Inferior parietal cortex (tissue), 1 donor: ENCODE measurements around the gene PFN3.

Source experiments
- DNase-seq: peaks from one replicate; pipeline ENCODE4 v3.0.0-alpha.2; 2016; ENCODE audit errors: extremely low spot score

The PFN3 gene

GRCh38 chr5:177372910-177373309 is 27.6 kb downstream of the PFN3 start:
- DNase-seq: no peak

- no peak for DNase-seq
Observed at GRCh38 chr5:177372034-177372896, 28.2 kb downstream of the PFN3 start.

DNA sequence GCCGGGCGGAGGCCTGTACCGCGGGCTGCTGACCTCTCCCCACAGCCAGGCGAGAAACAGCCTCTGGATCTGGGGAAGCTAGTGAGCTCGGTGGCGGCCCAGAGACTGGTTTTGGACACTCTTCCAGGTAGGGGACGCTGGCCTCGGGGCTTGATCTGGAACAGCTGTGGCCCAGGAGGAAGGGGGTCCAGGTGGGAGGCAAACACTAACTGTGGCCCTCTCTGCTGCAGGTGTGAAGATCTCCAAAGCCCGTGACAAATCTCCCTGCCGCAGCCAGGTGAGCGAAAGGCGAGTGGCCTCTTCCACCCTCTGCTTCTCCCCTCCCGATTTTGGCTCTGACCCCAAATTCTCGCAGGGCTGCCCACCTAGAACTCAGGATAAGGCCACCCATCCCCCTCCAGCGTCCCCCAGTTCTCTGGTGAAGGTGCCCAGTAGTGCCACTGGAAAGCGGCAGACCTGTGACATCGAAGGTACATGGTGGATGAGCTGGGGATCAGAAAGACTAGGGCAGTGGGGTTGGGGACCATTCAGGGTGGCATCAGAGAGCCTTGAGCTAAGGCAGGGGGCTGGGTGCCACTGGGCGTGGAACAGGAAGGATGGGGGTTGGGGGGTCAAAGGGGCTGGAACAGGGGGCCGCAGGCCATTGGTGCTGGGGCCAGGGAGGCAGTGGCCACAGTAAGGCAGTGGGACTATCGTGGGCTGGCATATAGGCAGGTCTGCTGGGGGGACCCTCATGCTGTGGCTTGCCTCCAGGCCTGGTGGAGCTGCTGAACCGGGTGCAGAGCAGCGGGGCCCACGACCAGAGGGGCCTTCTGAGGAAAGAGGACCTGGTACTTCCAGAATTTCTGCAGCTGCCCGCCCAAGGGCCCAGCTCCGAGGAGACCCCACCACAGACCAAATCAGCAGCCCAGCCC is 29.1 kb downstream of the PFN3 start:
- DNase-seq: no peak

GRCh38 chr5:177370488-177371119 is 29.9 kb downstream of the PFN3 start:
- DNase-seq: peak; percentile 66

- no peak for DNase-seq
Observed at GRCh38 chr5:177369645-177370440, 30.6 kb downstream of the PFN3 start.

DNA sequence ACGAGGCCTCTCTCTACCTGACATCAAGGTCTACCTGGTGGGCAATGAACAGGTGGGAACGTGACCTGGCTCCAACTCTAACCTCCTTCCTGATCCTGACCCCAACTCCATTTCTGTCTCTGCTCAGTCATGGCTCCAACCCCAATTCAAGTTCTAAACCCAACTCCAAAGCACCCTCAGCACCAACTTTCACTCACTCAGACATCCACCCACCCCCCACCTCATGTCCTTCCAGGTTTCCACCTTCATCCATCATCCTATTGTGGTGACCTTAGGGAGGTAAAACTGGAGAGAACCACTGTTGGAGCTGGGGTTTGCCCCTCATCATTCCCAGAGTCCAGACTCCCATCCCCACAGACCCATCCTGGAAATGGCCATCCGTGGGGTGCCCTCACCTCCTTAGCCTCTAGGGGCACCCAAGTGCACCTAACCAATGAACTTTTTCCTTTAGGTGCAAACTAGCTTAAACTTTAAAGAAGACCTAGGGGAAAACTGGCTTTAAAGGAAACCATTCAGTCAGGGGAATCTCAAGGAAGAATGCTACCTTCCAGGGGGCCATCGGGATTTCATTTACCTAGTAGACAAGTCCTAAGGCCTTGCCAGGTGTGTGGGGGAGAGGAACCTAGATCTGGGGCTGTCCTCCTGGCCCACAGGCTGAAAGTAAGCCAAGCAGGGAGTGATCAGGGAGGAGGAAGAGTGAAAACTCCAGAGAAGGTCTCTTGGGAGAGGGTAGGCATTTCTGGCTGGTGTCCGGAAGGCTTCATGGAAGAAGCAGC is 31.4 kb downstream of the PFN3 start:
- no peak for DNase-seq

DNA sequence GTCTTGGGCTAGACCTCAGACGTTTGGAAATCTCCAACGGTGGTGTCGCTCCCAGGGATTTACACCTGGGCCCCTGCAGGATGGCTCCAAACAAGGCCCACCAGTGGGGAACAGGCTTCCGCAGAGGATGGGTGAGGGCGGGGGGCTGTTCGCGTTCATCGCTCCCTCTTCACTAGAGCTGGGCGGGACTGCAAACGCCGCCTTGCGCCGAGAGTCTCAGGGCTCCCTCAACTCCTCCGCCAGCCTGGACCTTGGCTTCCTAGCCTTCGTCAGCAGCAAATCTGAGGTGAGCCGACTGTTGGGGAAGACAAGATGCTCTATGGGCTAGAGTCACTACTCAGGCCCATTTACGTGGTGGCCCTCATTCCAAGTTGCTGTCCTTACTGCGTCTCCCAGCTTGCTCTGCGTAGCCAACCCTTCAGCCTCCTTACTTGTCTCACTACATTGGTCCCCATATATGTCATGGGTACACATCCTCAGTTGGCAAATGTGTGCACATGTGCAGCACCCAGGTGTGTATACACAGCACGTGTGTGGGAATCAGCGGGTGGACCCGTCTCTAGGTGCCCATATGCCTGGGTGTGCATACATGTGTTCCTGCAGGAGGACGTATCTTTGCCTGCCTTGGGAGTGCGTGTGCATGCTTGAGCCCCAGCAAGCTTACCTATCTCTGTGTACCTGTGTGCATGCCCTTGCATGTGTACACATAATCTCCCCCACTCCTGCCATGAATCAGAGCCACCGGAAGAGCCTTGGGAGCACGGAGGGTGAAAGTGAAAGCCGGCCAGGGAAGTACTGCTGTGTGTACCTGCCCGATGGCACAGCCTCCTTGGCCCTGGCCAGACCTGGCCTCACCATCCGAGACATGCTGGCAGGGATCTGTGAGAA is 32.2 kb downstream of the PFN3 start:
- DNase-seq: no peak

GRCh38 chr5:177367323-177367848 is 33.1 kb downstream of the PFN3 start:
- DNase-seq: no peak

DNA sequence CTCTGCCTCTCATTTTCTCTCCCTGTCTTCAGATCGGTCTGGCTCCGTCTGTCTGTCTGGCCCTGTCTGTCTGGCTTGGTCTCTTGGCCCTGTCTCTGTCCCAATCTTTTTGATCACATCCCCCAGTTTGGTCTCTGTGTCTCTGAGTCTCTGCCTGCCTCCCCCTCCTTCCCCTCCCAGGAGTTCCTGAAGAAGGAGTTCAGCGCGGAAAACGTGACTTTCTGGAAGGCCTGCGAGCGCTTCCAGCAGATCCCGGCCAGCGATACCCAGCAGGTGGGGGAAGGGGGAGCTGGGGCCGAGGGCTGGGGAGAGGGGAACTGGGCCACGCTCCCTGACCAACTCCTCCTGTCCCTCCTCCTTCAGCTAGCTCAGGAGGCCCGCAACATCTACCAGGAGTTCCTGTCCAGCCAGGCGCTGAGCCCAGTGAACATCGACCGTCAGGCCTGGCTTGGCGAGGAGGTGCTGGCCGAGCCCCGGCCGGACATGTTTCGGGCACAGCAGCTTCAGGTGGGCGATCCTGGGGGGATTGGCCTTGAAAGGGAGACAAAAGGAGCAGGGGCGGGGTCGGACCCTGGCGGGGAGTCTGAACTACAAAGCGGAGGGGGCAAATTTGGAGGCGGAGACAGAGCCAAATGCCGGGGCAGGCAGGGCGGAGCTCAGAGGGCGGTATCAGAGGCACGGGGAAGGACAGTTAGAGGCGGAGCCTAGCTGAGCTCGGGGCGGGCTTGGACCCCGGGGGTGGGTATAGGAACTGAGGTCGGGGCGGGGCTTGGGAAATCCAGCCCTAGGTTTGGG is 33.7 kb downstream of the PFN3 start:
- DNase-seq: no peak

DNA sequence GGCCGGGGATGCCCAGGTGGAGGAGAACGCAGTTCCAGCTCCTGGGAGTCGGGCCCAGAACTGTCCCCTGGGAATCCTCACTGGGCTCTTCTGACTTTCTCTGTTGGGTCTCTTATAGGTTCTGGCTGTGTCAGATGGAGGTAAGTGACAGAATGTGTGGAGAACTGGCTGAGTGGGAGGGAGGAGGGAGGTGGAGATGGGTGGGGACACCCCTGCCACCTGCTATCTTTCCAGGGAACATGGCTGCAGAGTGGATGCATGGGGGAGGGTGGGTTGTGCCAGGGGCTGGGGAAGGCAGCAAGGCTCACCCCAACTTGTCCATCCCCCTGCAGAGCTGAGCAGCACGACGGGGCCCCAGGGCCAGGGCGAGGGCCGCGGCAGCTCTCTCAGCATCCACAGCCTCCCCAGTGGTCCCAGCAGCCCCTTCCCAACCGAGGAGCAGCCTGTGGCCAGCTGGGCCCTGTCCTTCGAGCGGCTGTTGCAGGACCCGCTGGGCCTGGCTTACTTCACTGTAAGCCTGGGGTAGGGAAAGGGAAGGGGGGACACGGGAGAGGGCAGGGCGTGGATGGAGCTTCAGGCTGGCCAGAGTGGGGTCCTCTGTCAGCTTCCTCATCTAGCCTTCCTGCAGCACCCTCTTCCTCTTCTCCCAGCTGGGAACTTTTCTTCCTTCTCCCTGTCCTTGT is 34.5 kb downstream of the PFN3 start:
- DNase-seq: no peak

DNA sequence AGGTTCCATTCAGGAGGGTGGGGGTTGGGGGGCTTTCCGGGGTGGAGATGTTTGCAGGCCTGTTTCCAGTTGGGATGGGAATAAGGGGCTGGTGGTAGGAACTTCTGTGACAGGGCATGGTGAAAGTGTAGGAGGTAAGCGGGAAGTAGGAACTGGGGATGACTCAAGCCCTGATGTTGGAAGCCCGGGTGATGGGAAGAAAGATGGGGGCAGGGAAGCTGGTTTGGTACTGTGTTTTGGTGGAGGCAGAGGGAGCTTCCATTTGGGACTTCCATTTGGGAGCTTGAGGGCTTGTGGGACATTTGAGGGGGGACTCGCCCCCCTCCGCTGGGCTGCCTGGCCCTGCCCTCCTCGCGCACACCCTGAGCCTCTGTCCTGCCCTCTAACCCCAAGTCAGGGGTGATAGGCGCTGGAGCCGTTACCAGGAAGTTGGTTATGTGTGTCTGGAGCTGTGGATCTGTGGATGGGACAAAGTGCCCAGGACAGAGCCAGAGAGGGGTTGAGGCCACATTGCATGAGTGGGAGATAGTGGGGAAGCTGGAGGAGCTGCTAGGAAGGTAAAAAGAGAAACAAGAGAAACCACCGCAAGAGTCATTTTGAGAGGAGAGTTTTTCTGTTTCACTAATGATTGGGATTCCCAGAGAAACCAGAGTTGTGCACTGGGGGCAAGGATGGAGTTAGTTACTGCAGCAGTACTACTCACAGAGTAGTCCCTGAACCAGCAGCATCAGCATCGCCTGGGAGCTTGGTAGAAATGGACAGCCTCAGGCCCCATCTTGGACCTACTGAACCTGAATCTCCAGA is 36.1 kb downstream of the PFN3 start:
- DNase-seq: no peak

- no peak for DNase-seq
Observed at GRCh38 chr5:177363565-177363964, 36.9 kb downstream of the PFN3 start.

GRCh38 chr5:177362610-177363507 is 37.6 kb downstream of the PFN3 start:
- DNase-seq: no peak

GRCh38 chr5:177362292-177362609 is 38.2 kb downstream of the PFN3 start:
- DNase-seq: no peak

GRCh38 chr5:177361418-177362291 is 38.8 kb downstream of the PFN3 start:
- DNase-seq: no peak
